Measurements from ENCODE around the gene F2.
"Not testable (repeated sequence)": the region's sequence is repeated elsewhere in the genome, so short reads cannot be mapped to it uniquely, and the experiment has no call there.

Gene F2

GRCh38 chr11:46710821-46711269 is 8.2 kb upstream of the F2 start:
- Histone ChIP-seq H3K9me3 (ENCODE audit: control insufficient read depth in 5 of 5, low read length in 5 of 5) (no peaks in the 10 kb centered on the region), H3K4me1 (ENCODE audit: control insufficient read depth in 5 of 5, insufficient read depth in 5 of 5, low read length in 5 of 5) (peaks cover 0 to 2% (median 0%) of the 10 kb centered on the region in 5 donors), H3K4me3 (ENCODE audit: low read depth in 1 of 5, low read length in 5 of 5) (no peak overlapping the region), H3K27ac (ENCODE audit: low read depth, low read length) (peak overlapping the region; percentile 68), H3K27me3 (ENCODE audit: control insufficient read depth in 5 of 5, insufficient read depth in 4 of 5, low read length in 5 of 5) (no peaks in the 10 kb centered on the region), H3K36me3 (ENCODE audit: control insufficient read depth in 5 of 5, insufficient read depth in 5 of 5, low read length in 5 of 5) (peaks cover under 1 to 17% (median 15%) of the 10 kb centered on the region in 5 donors), H3K9ac (ENCODE audit: low read length in 5 of 5) (no peak overlapping the region)

DNA sequence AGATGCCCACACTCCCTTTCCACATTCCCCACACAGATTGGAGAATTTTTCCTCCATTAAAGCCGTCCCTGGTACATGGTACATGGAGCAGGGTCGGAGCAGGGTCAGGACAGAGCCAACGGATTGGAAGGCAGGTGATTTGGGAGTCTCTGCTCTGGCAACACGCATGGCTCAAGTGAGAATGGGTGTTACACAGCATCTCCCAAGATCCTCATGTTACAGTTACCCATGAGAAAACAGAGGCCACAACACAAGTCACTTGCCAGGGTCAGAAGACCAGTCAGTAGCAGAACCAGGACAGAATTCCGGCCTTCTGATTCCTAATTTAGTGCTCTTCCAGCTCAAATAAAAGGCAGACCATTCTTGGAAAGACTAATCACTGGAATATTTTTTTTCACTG is 7.7 kb upstream of the F2 start:
- Histone ChIP-seq H3K27me3 (ENCODE audit: control insufficient read depth in 5 of 5, insufficient read depth in 4 of 5, low read length in 5 of 5) (no peaks in the 10 kb centered on the region), H3K9me3 (ENCODE audit: control insufficient read depth in 5 of 5, low read length in 5 of 5) (no peaks in the 10 kb centered on the region), H3K27ac (ENCODE audit: low read depth, low read length) (peak overlapping the region; percentile 68), H3K9ac (ENCODE audit: low read length in 5 of 5) (no peak overlapping the region), H3K4me1 (ENCODE audit: control insufficient read depth in 5 of 5, insufficient read depth in 5 of 5, low read length in 5 of 5) (peaks cover 0 to 2% (median 0%) of the 10 kb centered on the region in 5 donors), H3K4me3 (ENCODE audit: low read depth in 1 of 5, low read length in 5 of 5) (no peak overlapping the region), H3K36me3 (ENCODE audit: control insufficient read depth in 5 of 5, insufficient read depth in 5 of 5, low read length in 5 of 5) (peaks cover 0 to 13% (median 10%) of the 10 kb centered on the region in 5 donors)

- H3K27me3 ChIP-seq (ENCODE audit: control insufficient read depth in 5 of 5, insufficient read depth in 4 of 5, low read length in 5 of 5), result no peaks in the 10 kb centered on the region
- no peaks in the 10 kb centered on the region for H3K36me3 ChIP-seq (ENCODE audit: control insufficient read depth in 5 of 5, insufficient read depth in 5 of 5, low read length in 5 of 5)
- peaks cover 0 to 3% (median 1%) of the 10 kb centered on the region in 5 donors for H3K4me1 ChIP-seq (ENCODE audit: control insufficient read depth in 5 of 5, insufficient read depth in 5 of 5, low read length in 5 of 5)
- no peak overlapping the region for H3K27ac ChIP-seq (ENCODE audit: low read depth, low read length)
- H3K4me3 ChIP-seq (ENCODE audit: low read depth in 1 of 5, low read length in 5 of 5), result no peak overlapping the region
- H3K9ac ChIP-seq (ENCODE audit: low read length in 5 of 5), result no peak overlapping the region
- no peaks in the 10 kb centered on the region for H3K9me3 ChIP-seq (ENCODE audit: control insufficient read depth in 5 of 5, low read length in 5 of 5)
Measured at GRCh38 chr11:46712874-46713576, 6.0 kb upstream of the F2 start.

DNA sequence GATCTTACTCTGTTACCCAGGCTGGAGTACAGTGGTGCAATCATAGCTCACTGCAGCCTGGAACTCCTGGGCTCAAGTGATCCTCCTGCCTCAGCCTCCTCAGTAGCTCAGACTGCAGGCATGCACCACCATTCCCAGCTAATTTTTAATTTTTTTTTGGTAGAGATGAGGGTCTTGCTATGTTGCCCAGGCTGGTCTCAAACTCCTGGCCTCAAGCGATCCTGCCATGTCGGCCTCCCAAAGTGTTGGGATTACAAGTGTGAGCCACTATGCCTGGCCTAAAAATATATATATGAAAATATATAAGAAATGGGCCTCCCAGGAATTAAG is 1.2 kb upstream of the F2 start:
- H3K9ac ChIP-seq (ENCODE audit: low read length in 5 of 5); H3K27ac ChIP-seq (ENCODE audit: low read depth, low read length); H3K4me1 ChIP-seq (ENCODE audit: control insufficient read depth in 5 of 5, insufficient read depth in 5 of 5, low read length in 5 of 5): not testable (repeated sequence)

DNA sequence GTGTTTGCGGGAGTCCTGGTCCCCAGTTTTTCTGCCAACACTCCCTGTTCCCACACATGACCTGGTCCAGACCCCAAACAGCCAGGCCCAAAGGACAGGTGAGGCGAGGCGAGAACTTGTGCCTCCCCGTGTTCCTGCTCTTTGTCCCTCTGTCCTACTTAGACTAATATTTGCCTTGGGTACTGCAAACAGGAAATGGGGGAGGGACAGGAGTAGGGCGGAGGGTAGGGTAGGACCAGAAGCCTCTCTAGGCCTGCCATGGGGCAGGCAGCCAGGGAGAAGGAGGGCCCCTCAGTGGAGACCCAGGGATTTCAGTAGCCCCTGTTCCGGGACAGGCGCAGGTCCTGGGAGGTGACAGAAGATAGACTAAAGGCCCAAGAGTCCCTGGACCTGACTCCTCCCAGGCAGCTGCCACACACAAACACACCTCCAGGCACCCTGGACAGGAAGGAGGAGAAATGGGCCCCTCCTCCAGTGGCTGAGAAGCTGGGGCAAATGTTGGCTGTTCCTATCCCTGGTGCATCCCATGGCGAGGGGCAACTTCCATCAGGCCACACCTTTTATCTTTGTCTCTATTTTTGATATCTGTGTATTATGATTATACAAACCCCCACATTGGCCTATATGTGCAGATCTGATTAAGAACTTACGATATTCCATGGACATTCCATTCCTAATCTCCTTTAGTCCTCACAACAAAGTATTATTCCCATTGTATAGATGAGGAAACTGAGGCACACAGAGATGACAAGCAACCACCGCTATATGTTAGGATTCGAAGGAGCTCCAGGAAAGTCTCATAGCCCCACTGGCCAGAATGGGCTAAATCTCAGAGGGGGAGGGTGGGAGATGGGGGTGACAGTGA is 626 bp upstream of the F2 start:
- H3K27ac ChIP-seq (ENCODE audit: low read depth, low read length), result no peak overlapping the region
- no peaks in the 10 kb centered on the region for H3K27me3 ChIP-seq (ENCODE audit: control insufficient read depth in 5 of 5, insufficient read depth in 4 of 5, low read length in 5 of 5)
- no peak overlapping the region for H3K9ac ChIP-seq (ENCODE audit: low read length in 5 of 5)
- H3K4me1 ChIP-seq (ENCODE audit: control insufficient read depth in 5 of 5, insufficient read depth in 5 of 5, low read length in 5 of 5), result peaks cover 0 to 6% (median 5%) of the 10 kb centered on the region in 5 donors
- no peaks in the 10 kb centered on the region for H3K36me3 ChIP-seq (ENCODE audit: control insufficient read depth in 5 of 5, insufficient read depth in 5 of 5, low read length in 5 of 5)
- no peaks in the 10 kb centered on the region for H3K9me3 ChIP-seq (ENCODE audit: control insufficient read depth in 5 of 5, low read length in 5 of 5)
- no peak overlapping the region for H3K4me3 ChIP-seq (ENCODE audit: low read depth in 1 of 5, low read length in 5 of 5)

More for the DNA sequence above, 1.2 kb upstream of the F2 start:
- not testable (repeated sequence) for H3K4me3 ChIP-seq (ENCODE audit: low read depth in 1 of 5, low read length in 5 of 5); H3K36me3 ChIP-seq (ENCODE audit: control insufficient read depth in 5 of 5, insufficient read depth in 5 of 5, low read length in 5 of 5); H3K9me3 ChIP-seq (ENCODE audit: control insufficient read depth in 5 of 5, low read length in 5 of 5); H3K27me3 ChIP-seq (ENCODE audit: control insufficient read depth in 5 of 5, insufficient read depth in 4 of 5, low read length in 5 of 5)

DNA sequence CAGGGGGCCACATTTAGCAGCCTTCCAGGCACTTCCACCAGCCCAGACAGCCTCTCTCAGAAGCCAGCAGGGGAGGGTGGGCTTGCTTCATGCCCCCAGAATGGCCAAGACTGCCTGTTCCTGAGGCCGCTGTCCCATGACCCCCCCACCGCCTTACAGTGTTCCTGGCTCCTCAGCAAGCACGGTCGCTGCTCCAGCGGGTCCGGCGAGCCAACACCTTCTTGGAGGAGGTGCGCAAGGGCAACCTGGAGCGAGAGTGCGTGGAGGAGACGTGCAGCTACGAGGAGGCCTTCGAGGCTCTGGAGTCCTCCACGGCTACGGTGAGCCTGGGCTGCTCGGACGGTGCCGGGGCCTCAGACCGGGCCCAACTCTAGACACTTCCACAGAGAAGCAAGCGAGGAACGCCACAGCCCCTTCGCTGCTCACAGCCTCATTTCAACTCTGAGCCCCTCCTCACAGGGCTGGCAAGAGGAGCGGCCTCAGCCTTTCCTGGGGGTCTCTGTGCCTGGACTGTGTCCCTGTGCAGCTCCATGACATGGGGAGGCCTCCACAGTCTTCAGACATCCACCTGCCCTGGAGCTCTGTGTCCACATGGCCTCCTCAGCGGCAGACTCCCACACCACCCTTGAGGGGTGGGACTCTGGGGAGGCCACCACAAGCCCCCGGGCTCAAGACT is 668 bp downstream of the F2 start:
- H3K4me3 ChIP-seq (ENCODE audit: low read depth in 1 of 5, low read length in 5 of 5), result no peak overlapping the region
- H3K9me3 ChIP-seq (ENCODE audit: control insufficient read depth in 5 of 5, low read length in 5 of 5), result no peaks in the 10 kb centered on the region
- no peaks in the 10 kb centered on the region for H3K27me3 ChIP-seq (ENCODE audit: control insufficient read depth in 5 of 5, insufficient read depth in 4 of 5, low read length in 5 of 5)
- no peak overlapping the region for H3K27ac ChIP-seq (ENCODE audit: low read depth, low read length)
- H3K9ac ChIP-seq (ENCODE audit: low read length in 5 of 5), result no peak overlapping the region
- H3K36me3 ChIP-seq (ENCODE audit: control insufficient read depth in 5 of 5, insufficient read depth in 5 of 5, low read length in 5 of 5), result no peaks in the 10 kb centered on the region
- peaks cover 0 to 6% (median 5%) of the 10 kb centered on the region in 5 donors for H3K4me1 ChIP-seq (ENCODE audit: control insufficient read depth in 5 of 5, insufficient read depth in 5 of 5, low read length in 5 of 5)

DNA sequence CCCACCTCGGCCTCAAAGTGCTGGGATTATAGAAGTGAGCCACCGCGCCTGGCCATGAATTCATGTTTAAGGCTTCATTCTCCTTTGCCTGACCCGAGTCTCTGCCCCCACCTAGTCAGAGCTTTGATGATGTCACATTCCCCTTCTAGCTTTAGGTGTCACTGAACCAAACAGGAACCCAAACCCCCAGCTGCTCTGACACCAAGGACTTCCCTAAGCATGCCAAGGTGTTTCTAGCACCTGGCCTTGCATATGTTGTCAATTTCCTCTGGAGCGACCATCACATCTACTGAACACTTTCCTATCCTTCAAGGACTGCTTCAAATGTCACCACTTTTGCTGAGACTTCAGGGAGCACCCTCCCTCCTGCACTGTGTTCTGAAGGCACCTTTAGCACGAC is 2.3 kb downstream of the F2 start:
- Histone ChIP-seq H3K4me1 (ENCODE audit: control insufficient read depth in 5 of 5, insufficient read depth in 5 of 5, low read length in 5 of 5) (peaks cover 0 to 6% (median 5%) of the 10 kb centered on the region in 5 donors), H3K36me3 (ENCODE audit: control insufficient read depth in 5 of 5, insufficient read depth in 5 of 5, low read length in 5 of 5) (no peaks in the 10 kb centered on the region), H3K9ac (ENCODE audit: low read length in 5 of 5) (no peak overlapping the region), H3K9me3 (ENCODE audit: control insufficient read depth in 5 of 5, low read length in 5 of 5) (no peaks in the 10 kb centered on the region), H3K27me3 (ENCODE audit: control insufficient read depth in 5 of 5, insufficient read depth in 4 of 5, low read length in 5 of 5) (no peaks in the 10 kb centered on the region), H3K27ac (ENCODE audit: low read depth, low read length) (no peak overlapping the region), H3K4me3 (ENCODE audit: low read depth in 1 of 5, low read length in 5 of 5) (no peak overlapping the region)

DNA sequence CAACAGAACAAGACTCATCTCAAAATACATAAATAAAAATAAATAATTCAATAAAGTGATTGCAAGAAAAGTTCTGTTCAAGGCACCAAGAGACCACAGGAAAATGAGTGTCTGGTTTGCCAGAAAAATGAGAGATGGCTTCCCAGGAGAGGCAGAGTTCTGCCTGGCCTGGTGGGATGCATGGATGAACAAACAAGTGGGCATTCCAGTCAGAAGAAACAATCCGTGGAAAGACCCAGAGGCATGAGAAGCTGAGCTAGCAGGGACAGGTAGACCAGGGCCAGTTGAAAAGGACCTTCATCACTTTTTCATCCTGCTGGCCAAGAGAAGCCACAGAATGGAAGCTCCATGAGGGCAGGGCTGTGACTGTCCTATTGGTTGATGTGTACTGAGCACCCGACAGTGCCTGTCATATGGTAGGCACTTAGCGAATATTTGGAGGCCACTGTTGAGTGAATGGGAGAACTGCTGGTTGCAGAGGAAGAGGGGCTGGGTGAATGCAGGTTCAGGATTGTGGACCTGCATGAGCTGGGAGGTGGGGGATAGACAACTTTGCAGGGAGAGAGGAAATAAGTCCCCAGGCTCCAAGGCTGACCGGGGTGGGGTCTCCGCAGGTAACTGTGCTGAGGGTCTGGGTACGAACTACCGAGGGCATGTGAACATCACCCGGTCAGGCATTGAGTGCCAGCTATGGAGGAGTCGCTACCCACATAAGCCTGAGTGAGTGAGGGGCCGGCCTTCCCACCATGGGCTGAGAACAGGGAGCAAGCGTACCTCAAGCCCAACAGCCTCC is 3.7 kb downstream of the F2 start:
- Histone ChIP-seq H3K36me3 (ENCODE audit: control insufficient read depth in 5 of 5, insufficient read depth in 5 of 5, low read length in 5 of 5) (no peaks in the 10 kb centered on the region), H3K27ac (ENCODE audit: low read depth, low read length) (no peak overlapping the region), H3K9ac (ENCODE audit: low read length in 5 of 5) (no peak overlapping the region), H3K4me1 (ENCODE audit: control insufficient read depth in 5 of 5, insufficient read depth in 5 of 5, low read length in 5 of 5) (peaks cover 0 to 6% (median 5%) of the 10 kb centered on the region in 5 donors), H3K4me3 (ENCODE audit: low read depth in 1 of 5, low read length in 5 of 5) (no peak overlapping the region), H3K9me3 (ENCODE audit: control insufficient read depth in 5 of 5, low read length in 5 of 5) (no peaks in the 10 kb centered on the region), H3K27me3 (ENCODE audit: control insufficient read depth in 5 of 5, insufficient read depth in 4 of 5, low read length in 5 of 5) (no peaks in the 10 kb centered on the region)

GRCh38 chr11:46723359-46723680 is 4.3 kb downstream of the F2 start:
- H3K36me3 ChIP-seq (ENCODE audit: control insufficient read depth in 5 of 5, insufficient read depth in 5 of 5, low read length in 5 of 5), result no peaks in the 10 kb centered on the region
- no peak overlapping the region for H3K4me3 ChIP-seq (ENCODE audit: low read depth in 1 of 5, low read length in 5 of 5)
- no peaks in the 10 kb centered on the region for H3K9me3 ChIP-seq (ENCODE audit: control insufficient read depth in 5 of 5, low read length in 5 of 5)
- H3K9ac ChIP-seq (ENCODE audit: low read length in 5 of 5), result no peak overlapping the region
- no peak overlapping the region for H3K27ac ChIP-seq (ENCODE audit: low read depth, low read length)
- no peaks in the 10 kb centered on the region for H3K27me3 ChIP-seq (ENCODE audit: control insufficient read depth in 5 of 5, insufficient read depth in 4 of 5, low read length in 5 of 5)
- H3K4me1 ChIP-seq (ENCODE audit: control insufficient read depth in 5 of 5, insufficient read depth in 5 of 5, low read length in 5 of 5), result peaks cover 0 to 2% (median 2%) of the 10 kb centered on the region in 5 donors
